HG03025 (cell line): ENCODE data around the gene MTRFR.
A peak's percentile ranks its signal among the peaks of the same experiment; 100 is the strongest.
"Not testable (repeated sequence)": the region's sequence is repeated elsewhere in the genome, so short reads cannot be mapped to it uniquely, and the experiment has no call there.

Experiments used
- ATAC-seq: cut with Tn5 transposase; IDR thresholded peaks from one replicate; pipeline ENCODE4 v1.9.1; 2021; ENCODE audit warnings: mild to moderate bottlenecking, moderate library complexity; ENCODE audit not compliant: unreplicated experiment, low FRiP score

MTRFR gene

DNA sequence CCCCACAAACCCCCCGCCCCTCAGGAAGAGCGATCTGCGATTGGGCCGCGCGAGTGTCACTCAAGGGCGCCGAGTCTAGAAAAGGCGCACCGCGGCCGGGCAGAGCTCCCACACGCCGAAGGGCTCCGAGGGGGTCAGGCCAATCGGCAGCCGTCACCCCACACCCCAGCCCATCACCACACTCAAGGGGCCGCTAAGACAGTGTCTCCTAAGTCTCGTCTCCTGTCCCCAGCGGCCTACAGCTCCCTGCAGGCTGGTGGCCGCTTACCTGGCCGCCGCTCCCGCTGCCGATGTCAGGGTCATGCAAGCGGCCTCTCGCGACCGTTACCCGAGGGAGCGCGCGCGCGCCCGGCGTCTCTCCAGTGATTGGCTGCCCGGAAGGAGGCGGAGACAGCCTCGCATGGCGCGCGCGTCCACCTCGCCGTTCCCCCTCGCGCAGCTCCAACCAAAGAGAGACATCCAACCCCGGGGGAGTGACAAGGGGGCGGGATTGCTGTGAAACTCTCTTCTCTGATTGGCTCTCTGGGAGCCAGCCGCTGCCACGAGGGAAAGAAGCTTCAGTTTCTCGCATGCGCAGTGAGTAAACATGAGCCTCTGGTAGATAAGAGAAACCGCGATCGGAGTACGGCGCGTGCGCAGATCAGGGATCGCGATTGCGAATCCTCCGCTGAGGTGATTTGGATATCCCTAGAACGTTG is at the start of gene MTRFR, which contains the start of gene MPHOSPH9:
Gene MTRFR, plus strand, starts transcription at position 630 of the 698 bp plus-strand sequence. CDS start 20,239 bp downstream, outside the sequence.
Gene MPHOSPH9, minus strand, starts transcription at position 335 of the 698 bp plus-strand sequence. CDS start 2,777 bp downstream, outside the sequence.
- ATAC-seq: peak; percentile 79

DNA sequence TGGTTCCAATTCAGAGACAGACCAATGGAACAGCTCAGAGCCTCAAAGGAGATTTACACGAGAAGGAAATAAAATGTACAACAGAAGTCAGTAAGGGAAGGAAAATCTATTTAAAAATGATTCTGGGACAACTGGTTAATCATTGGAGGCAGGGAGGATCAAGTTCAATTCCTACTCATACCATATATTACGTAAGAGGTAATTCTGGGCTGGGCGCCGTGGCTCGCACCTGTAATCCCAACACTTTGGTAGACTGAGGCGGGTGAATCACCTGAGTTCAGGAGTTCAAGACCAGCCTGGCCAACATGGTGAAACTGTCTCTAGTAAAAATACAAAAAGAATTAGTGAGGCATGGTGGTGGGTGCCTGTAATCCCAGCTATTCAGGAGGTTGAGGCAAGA is 45.6 kb upstream of the MTRFR start:
- no peak for ATAC-seq

DNA sequence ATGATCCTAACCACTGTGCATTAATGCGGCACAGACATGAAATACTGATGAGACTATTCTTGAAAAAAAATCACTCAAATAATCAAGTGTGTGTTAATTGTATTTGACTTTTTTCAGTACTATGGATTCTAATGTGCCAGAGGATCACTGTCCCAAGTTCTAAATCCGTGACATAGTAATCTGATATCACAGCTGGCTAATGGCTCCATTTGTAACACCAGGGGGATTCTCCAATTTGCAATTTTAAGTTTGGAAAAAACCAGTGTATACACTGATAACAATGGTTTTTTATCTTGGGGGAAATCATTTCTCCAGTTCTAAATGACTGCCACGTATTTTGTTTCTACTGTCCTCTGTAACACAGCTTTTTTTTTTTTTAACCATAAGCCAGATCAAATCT is 33.3 kb upstream of the MTRFR start:
- no peak for ATAC-seq

DNA sequence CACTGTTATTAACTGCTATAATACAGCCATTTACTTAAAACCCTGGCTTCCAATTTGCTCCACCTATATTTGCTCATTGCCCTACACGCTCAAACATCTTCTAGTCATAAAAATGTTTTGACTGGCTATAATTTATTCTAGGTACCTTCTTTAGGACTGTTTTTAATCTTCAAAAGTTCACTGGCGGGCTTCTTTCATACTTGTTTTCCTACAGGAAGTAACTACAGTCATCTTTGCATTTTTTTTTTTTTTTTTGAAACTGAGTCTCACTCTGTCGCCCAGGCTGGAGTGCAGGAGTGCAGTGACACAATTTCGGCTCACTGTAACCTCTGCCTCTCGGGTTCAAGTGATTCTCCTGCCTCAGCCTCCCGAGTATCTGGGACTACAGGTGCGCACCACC is 32.8 kb upstream of the MTRFR start:
- no peak for ATAC-seq

DNA sequence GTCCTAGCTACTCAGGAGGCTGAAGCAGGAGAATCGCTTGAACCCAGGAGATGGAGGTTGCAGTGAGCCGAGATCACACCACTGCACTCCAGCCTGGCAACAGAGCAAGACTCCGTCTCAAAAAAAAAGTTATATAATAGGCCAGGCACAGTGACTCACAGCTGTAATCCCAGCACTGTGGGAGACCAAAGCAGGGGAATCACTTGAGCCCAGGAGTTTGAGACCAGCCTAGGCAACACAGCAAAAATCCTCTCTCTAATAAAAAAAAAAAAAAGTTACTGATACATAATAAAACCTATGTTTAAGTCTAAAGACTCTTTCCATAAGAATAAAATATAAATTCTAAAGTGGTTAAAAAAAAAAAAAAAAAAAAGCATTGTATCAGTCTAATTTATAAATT is 26.4 kb upstream of the MTRFR start:
- not testable (repeated sequence) for ATAC-seq

DNA sequence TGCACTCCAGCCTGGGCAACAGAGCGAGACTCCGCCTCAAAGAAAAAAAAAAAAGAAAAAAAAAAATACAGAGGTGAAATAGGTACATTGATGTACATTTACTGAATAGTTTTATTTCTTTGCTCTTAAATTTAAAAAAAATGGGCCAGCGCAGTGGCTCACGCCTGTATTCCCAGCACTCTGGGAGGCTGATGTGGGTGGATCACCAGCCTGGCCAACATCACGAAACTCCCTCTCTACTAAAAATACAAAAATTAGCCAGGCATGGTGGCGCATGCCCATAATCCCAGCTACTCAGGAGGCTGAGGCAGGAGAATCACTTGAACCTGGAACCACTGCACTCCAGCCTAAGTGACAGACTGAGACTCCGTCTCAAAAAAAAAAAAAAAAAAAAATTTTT is 25.4 kb upstream of the MTRFR start:
- ATAC-seq: not testable (repeated sequence)

DNA sequence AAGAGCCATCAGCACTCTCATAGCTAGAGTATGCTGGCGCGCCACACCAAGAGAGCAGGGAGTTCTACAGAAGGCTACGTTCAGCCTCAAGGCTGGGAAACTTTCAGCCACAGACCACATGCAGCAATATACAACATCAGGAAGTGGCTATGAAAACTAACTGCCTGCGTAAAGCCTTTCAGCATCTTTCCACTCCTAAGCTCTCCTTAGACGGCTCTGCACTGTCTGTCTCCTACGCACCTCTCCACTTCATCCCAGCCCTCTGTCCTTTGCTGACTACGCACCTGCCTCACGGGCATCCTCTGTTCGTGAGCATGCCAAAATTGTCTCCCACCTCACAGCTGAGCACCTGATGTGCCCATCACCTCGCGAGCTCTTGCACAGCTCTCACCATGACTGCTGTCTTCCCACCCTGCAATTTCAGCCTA is 10.0 kb upstream of the MTRFR start:
- no peak for ATAC-seq

DNA sequence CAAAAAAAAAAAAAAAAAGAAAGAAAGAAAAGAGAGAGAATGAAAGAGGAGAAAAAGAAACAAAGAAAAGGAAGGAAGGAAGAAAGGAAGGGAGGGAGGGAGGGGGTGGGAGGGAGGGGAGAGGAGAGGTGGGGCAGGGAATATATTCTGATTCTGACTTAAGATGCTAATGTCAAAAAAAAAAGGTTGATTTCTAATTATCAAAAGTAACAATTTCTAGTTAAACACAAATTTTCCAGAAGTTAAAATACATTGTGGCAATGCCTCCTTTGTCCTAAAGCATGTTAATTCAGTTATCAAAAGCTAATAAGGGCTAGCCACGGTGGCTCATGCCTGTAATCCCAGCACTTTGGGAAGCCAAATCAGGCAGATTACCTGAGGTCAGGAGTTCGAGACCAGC is 7.8 kb upstream of the MTRFR start:
- no peak for ATAC-seq

DNA sequence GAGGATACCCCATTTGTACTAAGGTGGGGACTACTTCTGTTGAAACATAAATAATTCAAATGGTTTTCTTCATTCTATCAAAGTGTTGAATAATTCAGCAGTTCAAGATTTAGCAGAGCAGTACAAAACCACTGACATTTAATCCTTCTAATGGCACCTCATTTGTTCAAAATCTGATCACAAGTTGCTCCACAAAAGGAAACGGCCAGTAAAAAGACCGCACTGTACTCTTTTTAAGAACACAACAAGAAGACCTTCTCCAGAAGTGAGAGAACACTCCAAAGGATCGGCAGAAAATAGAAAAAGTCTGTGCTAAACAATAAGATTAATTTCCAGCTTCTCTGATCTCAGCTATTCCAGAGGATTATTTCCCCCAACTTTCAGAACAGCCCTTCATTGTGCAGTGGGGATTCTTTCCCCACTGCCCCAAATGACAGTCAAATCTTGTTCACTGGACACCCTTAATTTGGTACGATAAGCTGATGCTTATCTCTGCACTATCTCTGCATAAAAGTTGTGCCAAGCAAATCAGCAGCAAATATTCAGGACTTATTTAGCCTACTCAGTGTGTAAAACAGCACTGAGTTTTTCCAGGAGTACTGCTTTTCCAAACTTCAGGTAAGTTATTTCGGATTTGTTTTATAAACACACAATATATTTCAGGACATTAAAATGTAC is 5.5 kb upstream of the MTRFR start:
- ATAC-seq: no peak

DNA sequence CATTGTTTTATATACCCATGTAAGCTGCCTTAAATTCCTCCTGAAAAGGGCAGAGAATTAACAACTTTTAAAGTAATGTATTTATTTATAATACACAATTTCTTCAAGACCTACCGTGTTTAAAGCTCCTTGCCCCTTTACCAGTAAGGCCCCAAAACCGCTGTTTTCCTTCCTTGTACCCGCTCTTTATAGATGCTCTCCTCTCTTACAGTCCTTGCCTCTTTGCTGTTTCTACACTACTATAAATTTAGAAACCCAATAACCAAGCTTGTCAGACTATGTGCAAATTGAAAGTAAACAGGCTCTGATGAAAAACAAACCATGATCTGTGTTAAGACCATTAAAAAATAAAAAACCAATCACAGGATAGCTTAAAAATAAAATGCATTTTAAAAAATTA is 4.2 kb upstream of the MTRFR start:
- ATAC-seq: no peak

DNA sequence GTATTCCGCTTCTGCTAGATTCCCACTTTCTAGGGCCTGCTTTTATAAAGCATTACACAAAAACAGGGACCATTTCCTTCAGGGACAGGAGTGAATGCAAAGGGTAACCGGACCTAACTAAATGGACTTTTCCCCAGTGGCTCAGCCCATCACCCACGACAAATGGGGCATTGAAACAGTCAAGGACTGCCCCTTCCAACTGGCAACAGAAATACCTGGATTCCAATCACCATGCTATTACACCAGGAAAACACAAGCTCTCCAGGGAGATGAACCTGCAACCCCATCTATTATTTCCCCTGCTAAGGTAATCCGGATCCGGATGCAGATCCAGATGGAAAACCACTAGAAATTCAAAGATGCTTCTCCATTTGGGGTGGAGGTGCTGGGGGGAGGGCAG is 1.3 kb upstream of the MTRFR start:
- ATAC-seq: no peak

DNA sequence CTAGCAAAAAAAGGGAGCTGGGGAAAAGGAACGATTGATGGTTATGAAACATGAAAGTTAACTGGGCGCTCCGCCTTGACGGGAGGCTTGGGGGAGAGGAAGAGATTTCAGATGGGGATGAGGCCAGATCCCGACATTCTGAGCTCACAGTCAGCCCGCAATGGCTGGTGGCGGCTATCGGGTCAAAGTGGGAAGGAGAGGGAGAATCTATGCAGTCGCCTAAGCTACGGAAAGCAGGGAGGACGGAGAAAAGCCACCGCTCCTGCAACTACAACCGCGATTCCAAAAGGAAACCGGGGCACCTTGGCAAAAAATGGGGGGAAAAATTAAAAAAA is 797 bp upstream of the MTRFR start:
- no peak for ATAC-seq

DNA sequence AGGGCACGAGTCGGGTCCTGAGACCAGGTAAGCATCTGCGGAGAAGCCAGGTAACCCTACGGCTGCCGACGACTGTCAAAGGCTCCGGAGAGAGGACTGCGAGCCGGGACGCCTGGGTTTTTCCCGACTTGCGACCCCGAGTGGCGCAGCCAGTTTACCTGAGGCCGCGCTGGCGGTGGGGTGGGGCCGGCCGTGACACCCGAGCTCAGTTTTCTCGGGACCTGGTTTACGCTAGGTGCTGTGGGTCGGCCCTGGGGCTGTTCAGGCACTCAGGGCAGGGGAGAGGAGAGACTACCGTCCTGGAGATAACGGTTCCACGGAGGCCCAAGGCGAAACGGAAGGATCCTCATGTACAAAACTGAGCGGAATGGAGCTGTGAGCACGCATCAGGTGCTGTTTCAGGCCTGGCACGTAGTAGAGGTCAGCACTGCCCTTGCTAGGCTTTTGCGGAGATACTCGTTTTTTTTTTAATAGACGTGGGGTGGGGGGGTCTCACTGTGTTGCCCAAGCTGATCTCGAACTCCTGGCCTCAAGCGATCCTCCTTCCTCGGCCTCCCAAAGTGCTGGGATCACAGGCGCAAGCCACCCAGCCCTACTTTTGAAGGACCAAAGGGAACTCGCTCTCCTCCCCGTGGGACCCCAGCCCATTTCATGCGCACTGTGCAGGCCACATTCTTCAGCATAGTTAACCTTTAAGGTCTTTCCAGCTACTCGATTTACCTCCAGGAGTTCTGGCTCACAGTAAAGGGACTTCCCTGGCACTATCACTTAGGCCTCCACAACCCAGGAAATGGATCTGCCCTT is 471 bp downstream of the MTRFR start:
- ATAC-seq: peak; percentile 20

DNA sequence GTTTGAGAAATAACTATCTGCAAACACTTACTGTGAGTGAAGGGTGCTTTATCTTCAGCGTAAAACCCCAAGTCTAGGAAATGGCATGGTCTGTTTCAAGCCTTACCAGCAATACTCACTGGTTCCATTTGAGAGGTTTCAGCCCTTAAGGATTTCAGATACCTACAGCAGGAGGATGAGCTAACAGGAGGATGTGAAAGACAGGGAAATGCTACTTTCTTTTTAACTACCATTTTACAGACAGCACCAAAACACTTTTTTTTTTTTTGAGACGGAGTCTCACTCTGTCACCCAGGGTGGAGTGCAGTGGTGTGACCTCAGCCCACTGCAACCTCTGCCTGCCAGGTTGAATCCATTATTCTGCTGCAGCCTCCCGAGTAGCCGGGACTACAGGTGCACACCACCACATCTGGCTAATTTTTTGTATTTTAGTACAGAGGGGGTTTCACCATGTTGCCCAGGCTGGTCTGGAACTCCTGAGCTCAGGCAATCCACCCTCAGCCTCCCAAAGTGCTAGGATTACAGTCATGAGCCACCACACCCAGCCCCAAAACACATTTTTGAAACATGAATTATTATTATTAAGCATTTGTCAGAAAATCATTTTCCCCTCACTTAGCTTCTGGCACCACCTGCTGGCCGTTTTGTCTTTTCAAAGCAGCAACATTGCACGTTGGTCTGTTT is 4.6 kb downstream of the MTRFR start:
- ATAC-seq: no peak

DNA sequence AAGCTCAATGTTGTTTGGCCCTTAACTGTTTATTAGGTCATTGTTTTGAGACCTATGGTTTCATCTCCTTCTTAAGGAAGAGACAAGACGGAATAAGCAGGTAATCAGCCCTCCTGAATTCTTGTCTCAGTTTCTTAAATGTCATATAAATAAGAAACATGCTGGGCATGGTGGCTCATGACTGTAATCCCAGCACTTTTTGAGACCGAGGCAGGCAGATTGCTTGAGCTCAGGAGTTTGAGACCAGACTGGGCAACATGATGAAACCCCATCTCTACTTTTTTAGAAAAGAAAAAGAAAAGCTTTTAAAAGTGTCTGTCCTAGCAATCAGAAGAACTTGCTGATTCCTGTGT is 5.1 kb downstream of the MTRFR start:
- no peak for ATAC-seq

DNA sequence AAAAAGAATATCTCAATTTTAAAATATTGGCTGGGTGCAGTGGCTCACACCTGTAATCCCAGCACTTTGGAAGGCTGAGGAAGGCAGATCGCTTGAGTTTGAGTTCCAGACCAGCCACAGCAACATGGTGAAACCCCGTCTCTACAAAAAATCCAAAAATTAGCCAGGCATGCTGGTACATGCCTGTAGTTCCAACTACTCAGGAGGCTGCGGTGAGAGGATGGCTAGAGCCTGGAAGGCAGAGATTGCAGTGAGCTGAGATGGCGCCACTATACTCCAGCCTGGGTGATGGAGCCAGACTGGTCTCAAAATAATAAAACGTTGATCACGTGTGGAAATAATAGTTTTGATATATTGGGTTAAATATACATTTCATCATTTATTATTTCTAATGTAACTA is 5.7 kb downstream of the MTRFR start:
- ATAC-seq: no peak

DNA sequence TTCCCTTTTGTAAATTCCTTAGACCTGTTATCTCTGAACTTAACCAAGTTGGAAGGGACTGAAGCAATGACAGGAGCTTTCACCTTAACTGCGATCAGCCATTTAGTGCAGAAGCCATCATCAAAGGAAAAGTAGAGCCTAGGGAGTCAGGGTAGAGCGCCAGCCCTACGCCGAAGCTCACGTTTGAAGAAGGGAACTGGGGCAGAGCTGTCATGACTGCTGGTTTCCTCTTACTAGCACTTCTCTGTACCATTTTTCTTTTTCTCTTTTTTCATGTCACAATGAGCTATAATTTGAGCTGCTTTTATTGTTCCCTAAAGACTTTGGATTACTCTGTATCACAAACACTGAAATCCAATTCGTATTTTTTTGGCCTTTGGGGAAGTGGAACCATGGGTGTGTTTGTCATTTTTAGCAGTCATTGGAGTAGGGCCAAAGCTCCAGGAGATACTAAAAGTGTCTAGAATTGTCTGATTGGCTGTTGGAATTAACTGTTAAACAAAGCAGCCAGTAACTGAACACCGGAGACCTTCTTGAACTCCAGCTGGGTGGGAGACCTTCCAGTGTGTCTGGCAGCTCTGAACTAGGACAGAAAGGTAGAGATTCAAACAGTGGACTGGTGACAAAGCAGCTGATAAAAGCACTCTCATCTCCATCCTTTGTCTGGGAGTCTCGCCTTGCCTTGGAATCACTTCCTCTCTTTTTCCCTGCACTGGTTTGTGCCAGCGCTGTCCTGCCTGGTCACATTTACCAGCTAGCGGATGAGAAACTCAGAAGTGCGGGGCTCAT is 9.1 kb downstream of the MTRFR start:
- no peak for ATAC-seq

DNA sequence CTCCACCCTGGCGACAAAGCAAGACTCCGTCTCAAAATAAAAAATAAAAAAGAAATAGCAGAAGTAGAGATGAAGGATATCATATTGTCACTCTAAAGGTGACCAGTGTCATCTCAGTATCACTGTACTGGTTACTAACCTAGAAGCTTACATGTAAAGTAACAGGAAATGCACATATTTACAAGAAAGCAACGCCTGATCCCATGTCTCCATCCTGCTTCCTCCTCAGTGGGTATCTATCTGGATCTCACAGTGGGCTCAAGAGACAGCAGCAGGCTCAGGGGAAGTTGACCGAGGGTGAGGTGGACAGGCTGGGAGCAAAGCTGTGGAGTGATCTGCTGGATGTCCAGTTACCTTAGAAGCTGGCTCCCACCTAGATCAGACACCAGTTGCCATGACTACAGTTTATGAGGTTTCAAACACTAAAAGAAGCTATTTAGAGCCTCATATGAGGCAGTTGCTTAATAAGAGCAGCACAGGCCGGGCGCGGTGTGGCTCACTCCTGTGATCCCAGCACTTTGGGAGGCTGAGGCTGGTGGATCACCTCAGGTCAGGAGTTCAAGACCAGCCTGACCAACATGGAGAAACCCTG is 10.5 kb downstream of the MTRFR start:
- no peak for ATAC-seq

DNA sequence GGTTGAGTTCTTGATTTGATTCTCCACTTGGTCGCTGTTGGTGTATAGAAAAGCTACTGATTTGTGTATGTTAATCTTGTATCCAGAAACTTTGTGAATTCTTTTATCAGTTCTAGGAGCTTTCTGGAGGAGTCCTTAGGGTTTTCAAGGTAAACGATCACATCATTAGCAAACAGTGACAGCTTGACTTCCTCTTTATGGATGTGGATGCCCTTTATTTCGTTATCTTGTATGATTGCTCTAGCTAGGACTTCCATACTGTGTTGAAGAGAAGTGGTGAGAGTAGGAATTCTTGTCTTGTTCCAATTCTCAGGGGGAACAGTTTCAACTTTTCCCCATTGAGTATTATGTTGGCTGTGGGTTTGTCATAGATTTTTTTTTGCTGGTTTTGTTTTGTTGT is 12.4 kb downstream of the MTRFR start:
- ATAC-seq: no peak

DNA sequence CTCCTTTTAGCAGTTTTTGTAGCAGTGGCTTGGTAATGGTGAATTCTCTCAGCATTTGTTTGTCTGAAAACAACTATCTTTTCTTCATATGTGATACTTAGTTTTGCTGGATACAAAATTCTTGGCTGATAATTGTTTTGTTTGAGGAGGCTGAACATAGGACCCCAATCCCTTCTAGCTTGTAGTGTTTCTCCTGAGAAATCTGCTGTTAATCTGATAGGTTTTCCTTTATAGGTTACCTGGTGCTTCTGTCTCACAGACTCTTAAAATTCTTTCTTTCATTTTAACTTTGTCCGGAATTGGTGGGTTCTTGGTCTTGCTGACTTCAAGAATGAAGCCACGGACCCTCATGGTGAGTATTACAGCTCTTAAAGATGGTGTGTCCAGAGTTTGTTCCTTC is 14.9 kb downstream of the MTRFR start:
- ATAC-seq: not testable (repeated sequence)
